HG03280 (cell line): ENCODE data around the gene TIAM2.
"Not testable (repeated sequence)": the region's sequence is repeated elsewhere in the genome, so short reads cannot be mapped to it uniquely, and the experiment has no call there.

Experiments
- ATAC-seq: cut with Tn5 transposase; IDR thresholded peaks from one replicate; pipeline ENCODE4 v1.9.1; 2021; ENCODE audit warnings: mild to moderate bottlenecking, moderate library complexity; ENCODE audit not compliant: unreplicated experiment

TIAM2 gene

GRCh38 chr6:155221086-155221485, 226.0 kb downstream of the TIAM2 start:
- no peak for ATAC-seq

DNA sequence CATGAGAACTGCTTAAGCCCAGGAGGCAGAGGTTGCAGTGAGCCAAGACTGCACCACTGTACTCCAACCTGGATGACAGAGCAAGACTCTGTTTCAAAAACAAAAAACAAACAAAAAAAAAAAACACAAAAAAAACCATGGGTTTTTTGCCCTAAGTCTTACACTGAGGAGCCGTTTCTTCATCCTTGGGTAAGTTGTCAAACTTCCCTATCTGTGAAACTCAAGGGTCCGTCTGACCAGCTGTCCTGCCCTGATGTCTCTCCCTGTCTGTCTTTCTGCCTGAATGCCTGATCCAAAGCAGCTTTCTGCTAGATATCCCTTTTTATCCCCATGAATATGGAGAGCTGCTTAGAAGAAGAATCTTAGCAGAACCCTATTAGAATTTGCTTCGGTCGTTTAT, 227.4 kb downstream of the TIAM2 start:
- ATAC-seq, result no peak

- peak; percentile 98 for ATAC-seq
Observed at GRCh38 chr6:155223646-155224451, 228.7 kb downstream of the TIAM2 start.

- ATAC-seq, result no peak
Observed at GRCh38 chr6:155224618-155225017, 229.5 kb downstream of the TIAM2 start.

DNA sequence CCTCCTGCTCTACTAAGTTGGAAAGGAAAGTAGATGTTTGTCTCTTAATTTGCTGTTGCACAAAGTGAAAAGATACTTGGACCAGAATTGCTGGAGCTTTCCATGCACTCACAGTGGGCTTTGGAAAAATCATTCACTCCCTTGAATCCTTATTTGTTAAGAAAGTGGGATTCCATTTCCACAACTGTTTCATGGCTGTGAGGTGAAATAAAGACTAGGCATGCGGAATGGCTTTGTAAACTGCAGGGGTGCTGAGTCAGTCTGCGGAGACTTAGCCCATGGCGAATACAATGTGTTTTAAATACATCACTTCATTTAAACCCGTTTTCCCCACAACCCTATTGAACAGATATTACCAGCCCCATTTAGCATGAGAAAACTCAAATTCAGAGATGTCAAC, 231.9 kb downstream of the TIAM2 start:
- ATAC-seq, result no peak

GRCh38 chr6:155228546-155229166, 233.5 kb downstream of the TIAM2 start:
- no peak for ATAC-seq

DNA sequence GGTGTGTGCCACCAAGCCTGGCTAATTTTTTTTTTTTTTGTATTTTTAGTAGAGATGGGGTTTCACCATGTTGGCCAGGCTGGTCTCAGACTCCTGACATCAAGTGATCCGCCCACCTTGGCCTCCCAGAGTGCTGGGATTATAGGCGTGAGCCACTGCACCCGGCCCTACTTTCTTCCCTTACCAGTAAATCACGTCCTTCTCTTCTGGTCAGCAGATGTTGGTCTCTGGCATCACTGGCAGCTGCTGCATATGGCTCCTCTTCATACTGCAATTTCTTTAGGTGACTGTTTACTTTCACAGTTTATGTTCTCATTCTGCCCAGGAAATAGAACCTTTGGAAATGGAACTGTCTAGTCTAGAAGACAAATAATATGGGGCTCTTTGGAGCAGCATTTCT, 235.9 kb downstream of the TIAM2 start:
- ATAC-seq, result not testable (repeated sequence)

DNA sequence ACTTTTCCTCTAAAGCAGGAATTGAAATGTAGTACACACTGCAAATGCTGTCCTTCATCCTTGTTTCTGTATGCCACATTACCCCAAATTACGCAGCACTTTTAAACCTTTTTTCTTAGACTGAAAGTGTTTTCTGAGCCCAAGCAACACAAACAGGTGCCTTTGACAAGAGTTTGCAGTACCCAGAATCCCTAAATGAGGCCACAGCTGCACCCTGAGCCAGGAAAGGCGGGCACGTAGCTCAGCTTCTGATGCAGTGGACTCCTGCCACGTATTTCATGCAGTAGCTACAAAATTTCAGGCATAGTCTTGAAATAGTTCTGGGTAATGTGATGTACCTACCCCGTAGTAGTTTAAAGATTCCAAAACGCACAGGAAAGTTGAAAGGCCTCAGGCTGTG, 237.7 kb downstream of the TIAM2 start:
- ATAC-seq, result no peak

GRCh38 chr6:155234167-155234566, 239.1 kb downstream of the TIAM2 start:
- ATAC-seq, result no peak

- ATAC-seq, result no peak
Observed at GRCh38 chr6:155234687-155235086, 239.6 kb downstream of the TIAM2 start.

GRCh38 chr6:155235087-155235486, 240.0 kb downstream of the TIAM2 start:
- ATAC-seq, result no peak

GRCh38 chr6:155237613-155238012, 242.5 kb downstream of the TIAM2 start:
- no peak for ATAC-seq

- ATAC-seq, result no peak
Observed at GRCh38 chr6:155240905-155241600, 245.9 kb downstream of the TIAM2 start.

DNA sequence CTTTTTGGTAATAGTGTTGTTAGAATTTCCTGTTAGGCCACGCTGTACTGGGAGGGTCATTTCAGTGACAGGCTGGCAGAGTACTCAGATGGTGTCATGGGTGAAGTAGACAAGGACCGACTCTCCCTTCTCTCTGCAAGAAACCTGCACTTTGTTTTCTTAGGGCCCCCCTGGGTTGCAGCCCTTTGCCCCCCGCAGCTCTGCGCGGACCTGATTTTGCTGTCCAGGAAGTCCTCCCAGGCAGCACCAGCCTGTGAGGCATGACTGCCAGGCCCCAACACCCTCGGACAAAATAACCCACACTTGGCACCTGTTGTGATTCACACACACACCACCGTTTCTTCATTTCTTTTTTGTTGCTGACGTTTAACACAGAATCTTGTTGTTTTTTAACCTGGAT, 246.9 kb downstream of the TIAM2 start:
- no peak for ATAC-seq

DNA sequence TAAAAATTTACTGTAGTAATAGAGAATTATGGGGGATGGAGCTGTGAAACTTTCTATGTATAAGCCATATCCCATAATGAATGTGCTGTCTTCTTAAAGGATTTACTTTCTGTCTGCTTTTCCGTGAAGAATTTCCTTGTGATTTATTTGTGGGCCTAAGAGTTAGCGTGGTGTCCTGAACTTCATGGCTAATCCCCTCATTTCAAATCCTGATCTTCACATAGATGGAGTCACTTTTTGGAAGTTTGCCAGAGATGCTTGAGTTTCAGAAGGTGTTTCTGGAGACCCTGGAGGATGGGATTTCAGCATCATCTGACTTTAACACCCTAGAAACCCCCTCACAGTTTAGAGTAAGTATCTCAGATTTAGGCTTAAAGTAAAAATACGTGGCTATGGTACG, 249.3 kb downstream of the TIAM2 start:
- ATAC-seq, result no peak

DNA sequence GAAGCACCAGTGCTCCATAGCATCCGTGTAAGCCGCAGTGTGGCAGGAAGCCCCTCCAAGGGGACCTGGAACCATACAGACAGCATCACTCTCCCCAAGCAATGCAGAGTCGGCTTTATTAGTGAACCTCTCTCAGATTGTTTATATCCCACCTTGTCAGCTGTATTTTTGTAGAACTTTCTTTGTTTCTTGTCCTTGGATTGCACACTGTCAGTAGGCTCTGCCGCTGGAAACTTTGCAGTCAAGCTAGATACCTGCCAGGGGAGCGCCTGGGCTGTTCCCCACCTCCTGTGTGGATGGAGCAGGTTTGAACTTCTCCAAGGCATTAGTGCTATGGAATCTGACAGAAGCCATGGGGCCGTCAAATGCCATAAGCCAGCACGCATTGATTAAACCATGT, 250.1 kb downstream of the TIAM2 start:
- no peak for ATAC-seq

DNA sequence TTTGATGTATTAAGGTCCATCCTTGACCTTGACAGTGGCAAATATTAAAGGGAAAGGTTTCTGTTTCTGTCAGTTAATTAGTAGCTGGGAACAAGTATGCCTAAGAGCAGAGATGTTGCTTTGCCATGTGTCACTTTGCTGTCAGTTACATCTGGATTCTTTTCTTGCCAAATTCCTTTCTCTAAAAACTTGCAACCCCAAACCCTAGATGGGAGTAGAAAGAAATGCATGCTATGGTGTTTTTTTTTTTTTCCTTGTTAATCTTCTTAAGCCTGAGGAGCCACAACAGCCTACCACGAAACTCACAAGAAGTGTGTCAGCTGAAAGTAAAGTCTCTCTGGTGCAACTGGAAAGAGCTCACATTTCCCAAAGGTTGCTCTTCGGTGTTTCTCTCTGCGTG, 250.7 kb downstream of the TIAM2 start:
- ATAC-seq, result no peak

DNA sequence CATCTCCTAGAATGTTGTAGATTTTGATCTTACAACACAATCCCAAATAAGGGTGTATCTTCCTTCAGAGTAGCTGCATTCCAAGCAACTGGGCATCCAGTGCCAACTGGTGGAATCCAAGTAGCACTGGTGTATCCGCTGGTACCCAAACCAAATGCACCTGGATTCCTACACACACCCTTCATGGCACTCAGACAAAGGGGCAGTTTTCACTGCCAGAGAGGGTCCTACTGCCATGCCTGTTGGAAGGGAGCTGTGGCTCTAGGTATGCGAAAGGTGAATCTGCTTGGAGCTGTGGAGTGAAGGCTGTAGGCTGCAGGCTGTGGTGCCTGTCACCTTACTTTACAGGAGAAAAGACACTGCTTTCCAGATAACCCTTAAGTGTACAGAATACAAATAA, 251.7 kb downstream of the TIAM2 start:
- no peak for ATAC-seq

GRCh38 chr6:155247618-155248007, 252.5 kb downstream of the TIAM2 start:
- ATAC-seq, result no peak

DNA sequence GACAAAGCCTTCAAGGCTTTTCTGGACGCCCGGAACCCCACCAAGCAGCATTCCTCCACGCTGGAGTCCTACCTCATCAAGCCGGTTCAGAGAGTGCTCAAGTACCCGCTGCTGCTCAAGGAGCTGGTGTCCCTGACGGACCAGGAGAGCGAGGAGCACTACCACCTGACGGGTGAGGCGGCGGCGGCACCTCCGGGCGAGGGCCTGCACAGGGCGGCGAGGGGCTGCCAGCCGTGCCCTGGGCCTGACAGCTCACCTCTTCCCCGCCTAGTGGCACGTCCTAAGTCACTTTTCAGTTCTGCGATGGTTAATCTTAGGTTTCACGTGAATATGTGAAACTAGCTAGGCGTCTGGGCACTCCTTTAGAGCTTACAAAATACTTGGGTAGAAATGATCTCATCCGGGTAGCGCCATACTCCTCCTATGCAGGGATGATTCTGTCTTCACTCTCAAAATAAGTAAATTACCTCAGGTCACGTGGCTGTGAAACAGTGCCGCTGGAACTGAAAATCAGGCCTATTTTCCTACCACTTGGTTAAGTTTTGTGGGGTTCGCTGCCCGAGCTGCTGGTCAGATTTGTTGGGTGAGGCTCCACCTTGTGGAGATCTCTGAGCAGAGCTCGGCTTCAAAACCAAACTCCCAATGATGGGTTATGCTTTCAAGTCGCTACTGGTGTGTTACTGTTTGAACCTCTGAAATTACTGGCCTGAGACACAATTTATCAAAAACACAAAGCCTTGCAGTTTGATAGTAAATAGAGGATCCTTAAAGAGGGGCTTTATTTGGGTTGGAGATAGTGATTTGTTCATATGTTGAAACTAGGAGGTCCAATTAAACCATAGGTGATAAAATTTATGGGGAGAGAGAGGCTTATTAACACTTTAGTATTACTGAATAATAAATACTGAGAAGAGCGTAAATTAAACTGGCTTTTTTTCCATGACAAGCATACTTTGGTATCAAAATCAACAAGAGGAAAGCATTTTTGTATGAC, 253.2 kb downstream of the TIAM2 start:
- ATAC-seq, result peak; percentile 89
